Stimulated activated CD8-positive, alpha-beta memory T cell treated with anti-CD3 and anti-CD28 coated beads, Interleukin-4, amount 100 ng/mL, for 24 hours (primary cell): Measurements from ENCODE around the gene EIF2S3B.
"Not testable (repeated sequence)": the region's sequence is repeated elsewhere in the genome, so short reads cannot be mapped to it uniquely, and the experiment has no call there.

Experiments used
- DNase-seq: peaks from one replicate; pipeline ENCODE4 v3.0.0-alpha.2; 2020; ENCODE audit warnings: low read depth

EIF2S3B gene

GRCh38 chr12:10505620-10506019 lies at the start of gene EIF2S3B:
TSS of gene EIF2S3B (plus strand) at chr12:10505890. CDS start at chr12:10505903, 13 bp downstream.
- DNase-seq: no peak

DNA sequence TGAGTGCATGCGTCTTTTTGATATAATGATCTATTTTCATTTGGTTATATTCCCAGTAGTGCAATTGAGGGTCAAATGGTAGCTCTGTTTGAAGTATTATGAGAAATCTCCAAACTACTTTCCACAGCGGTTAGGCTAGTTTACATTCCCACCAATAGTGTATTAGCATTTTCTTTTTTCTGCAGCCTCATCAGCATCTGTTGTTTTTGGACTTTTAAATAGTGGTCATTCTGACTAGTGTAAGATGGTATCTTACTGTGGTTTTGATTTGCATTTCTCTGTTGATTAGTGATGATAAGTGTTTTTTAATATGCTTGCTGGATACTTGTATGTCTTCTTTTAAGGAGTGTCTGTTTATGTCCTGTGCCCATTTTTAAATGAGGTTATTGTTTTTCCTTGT lies 48.8 kb upstream of the EIF2S3B start:
- DNase-seq: no peak

DNA sequence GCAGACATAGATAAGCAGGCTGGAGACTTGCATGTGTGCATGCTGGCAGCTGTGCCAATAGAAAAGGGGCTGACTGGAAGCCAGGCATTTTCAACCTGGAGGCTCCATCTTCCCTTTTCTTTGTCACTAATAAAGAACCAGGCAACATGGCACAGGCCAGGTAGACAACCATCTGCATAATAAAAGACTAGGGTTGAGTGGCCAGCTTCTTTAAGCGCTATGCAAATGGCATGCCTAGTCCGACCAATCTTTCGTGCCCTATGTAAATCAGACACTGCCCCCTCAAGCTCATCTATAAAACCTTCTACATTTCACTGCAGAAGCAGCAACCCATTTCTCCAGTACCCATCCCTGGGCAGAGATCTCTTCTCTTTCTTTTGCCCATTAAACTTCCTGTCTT lies 47.9 kb upstream of the EIF2S3B start:
- no peak for DNase-seq

- no peak for DNase-seq
Measured at GRCh38 chr12:10466311-10466710, 39.4 kb upstream of the EIF2S3B start.

DNA sequence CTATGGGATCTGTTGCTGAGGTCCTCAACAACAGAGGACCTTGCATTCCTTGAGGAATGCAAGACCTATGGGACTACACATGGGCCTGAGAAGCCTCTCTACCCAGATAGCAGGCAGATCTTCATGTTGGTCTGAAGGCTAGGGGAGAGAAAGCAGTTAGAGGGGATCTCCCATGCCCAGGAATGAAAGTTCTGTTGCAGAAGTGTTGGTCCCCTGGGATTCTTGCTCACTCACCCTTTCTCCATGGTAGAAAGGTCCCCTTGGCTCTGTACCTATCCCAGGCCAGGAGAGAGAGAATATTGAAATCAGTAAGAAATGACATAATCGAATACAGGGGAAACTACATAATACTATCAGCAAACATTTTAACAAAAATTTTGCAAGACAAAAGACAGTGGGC lies 36.0 kb upstream of the EIF2S3B start:
- no peak for DNase-seq

DNA sequence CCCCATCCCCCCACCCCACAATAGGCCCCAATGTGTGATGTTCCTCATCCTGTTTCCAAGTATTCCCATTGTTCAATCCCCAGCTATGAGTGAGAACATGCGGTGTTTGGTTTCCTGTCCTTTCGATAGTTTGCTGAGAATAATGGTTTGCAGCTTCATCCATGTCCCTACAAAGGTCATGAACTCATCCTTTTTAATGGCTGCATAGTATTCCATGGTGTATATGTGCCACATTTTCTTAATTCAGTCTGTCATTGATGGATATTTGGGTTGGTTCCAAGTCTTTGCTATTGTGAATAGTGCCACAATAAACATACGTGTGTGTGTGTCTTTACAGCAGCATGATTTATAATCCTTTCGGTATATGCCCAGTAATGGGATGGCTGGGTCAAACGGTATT lies 32.9 kb upstream of the EIF2S3B start:
- not testable (repeated sequence) for DNase-seq

- not testable (repeated sequence) for DNase-seq
Measured at GRCh38 chr12:10481901-10482300, 23.8 kb upstream of the EIF2S3B start.

- not testable (repeated sequence) for DNase-seq
Measured at GRCh38 chr12:10487328-10487727, 18.4 kb upstream of the EIF2S3B start.

GRCh38 chr12:10491766-10492165 lies 13.9 kb upstream of the EIF2S3B start:
- DNase-seq: no peak

DNA sequence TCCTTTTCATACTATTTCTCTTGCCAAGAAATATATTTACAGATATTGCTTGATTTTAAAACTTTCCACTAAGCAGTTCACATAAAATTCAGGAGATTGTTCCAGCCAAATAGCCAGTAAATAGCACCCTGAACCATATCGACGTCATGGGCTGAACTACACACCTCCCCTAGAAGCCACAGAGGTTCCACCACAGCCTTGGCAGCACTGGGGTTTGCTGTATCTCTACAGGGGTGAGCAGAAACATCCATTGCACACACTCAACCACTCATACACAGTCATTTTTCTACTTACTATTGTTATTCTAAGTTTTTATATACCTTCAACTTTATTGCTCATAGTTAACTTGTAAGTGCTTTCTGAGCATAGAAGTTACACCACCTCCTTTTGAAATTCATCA lies 8.1 kb upstream of the EIF2S3B start:
- peak; percentile 52 for DNase-seq

GRCh38 chr12:10498042-10498441 lies 7.6 kb upstream of the EIF2S3B start:
- DNase-seq: no peak

- DNase-seq: no peak
Measured at GRCh38 chr12:10501030-10501429, 4.7 kb upstream of the EIF2S3B start.

DNA sequence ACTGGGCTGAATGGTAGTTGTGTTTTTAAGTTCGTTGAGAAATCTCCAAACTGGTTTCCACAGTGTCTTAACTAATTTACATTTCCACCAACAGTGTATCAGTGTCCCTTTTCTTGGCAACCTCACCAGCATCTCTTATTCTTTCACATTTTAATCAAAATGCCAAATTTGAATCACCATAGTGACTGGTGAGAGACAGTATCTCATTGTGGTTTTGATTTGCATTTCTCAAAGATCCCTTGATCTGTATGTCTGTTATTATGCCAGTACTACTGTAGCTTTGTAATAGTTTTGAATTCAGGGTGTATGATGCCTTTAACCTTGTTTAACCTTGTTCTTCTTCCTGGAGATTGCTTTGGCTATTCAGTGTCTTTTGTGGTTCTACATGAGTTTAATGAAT lies 2.2 kb upstream of the EIF2S3B start:
- DNase-seq: no peak

DNA sequence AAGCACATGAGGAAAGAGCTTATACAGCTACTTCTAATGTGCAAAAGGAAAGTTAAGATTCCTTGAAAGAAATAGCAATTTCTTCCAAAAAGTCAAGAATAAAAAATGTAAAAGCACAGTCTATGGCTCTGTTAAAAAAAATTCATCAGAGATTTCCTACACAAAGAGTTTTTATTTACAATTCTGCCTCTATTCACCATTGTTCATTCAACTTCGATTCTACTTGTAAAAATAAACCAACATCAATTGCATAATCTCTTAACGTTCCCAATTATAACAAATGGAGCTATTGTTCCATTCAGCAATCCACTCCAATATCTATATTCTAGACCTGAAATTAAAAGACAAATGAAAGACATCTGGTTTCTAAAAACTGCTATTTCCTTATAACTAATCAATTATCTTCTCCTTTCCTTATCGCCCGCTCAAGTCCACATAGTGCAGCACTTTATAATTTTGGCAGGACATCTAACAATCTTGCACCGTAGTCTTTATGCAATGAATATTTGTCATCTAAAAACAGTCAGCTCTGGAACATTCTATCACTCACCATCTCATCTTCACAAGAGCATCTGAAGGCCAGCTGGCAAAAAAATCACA lies 6.2 kb downstream of the EIF2S3B start:
- DNase-seq: no peak

- DNase-seq: no peak
Measured at GRCh38 chr12:10512798-10513197, 7.1 kb downstream of the EIF2S3B start.

DNA sequence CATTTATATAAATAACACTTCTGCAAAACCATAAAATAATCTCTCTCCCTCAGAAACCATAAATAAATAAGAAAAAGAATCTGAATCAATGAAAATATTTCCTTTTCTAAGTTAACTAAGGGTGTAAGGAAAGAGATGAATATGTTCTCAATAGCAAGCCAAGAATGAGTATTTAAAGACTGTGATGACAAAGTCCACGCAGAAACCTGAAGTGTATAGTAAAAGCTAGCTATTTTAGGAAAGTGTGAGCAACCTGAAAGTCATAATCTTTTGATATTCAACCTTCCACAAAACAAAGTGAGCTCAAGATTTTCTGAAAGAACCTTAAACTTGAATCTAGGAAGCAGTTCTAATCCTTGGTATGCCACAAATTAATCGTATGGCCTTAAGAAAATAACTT lies 15.9 kb downstream of the EIF2S3B start:
- DNase-seq: no peak

GRCh38 chr12:10528174-10528953 lies 22.7 kb downstream of the EIF2S3B start:
- DNase-seq: no peak

- no peak for DNase-seq
Measured at GRCh38 chr12:10529603-10530002, 23.9 kb downstream of the EIF2S3B start.

- no peak for DNase-seq
Measured at GRCh38 chr12:10537721-10538120, 32.0 kb downstream of the EIF2S3B start.

- DNase-seq: no peak
Measured at GRCh38 chr12:10540776-10541205, 35.1 kb downstream of the EIF2S3B start.

GRCh38 chr12:10543499-10543898 lies 37.8 kb downstream of the EIF2S3B start:
- DNase-seq: no peak

DNA sequence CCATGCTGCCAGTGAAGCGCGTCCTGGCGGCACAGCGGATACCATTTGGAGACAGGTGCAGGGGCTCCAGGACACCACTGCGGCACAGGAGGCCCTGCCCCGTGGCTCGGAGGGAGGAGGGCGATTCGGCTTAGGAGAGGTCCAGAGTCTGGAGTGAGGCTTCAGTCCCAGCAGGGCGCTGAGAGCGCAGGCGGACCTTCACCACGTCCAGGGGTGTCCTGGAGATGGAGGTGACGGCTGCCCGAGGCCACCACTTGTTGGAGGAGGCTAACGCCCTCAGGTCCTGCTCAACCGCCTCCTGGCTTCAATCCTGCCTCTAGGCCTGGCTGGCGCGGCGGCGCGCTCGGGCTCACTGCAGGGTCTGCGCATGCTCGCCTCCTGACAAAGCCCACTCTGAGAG lies 45.7 kb downstream of the EIF2S3B start:
- no peak for DNase-seq

GRCh38 chr12:10553148-10553547 lies 47.5 kb downstream of the EIF2S3B start:
- no peak for DNase-seq
